ENCODE results near the gene SERPINA3.

GRCh38 chr14:94649543-94650443 lies 37.6 kb downstream of the SERPINA3 start:
- TF ChIP-seq, protein P1, sequence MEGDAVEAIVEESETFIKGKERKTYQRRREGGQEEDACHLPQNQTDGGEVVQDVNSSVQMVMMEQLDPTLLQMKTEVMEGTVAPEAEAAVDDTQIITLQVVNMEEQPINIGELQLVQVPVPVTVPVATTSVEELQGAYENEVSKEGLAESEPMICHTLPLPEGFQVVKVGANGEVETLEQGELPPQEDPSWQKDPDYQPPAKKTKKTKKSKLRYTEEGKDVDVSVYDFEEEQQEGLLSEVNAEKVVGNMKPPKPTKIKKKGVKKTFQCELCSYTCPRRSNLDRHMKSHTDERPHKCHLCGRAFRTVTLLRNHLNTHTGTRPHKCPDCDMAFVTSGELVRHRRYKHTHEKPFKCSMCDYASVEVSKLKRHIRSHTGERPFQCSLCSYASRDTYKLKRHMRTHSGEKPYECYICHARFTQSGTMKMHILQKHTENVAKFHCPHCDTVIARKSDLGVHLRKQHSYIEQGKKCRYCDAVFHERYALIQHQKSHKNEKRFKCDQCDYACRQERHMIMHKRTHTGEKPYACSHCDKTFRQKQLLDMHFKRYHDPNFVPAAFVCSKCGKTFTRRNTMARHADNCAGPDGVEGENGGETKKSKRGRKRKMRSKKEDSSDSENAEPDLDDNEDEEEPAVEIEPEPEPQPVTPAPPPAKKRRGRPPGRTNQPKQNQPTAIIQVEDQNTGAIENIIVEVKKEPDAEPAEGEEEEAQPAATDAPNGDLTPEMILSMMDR (IDR thresholded peaks at IDR 0.05), result no peak
- TF ChIP-seq POLR2A (IDR thresholded peaks at IDR 0.05), result no peak

All from testis (tissue), 2 donors.